ENCODE results near the gene MAGEB1. TPM values are rescaled to one million over a fixed set of nuclear protein-coding genes. Genes with fewer than 3 reads are reported as not detected.

MAGEB1 gene
- total RNA-seq, 1 donor from 2014 or later: not detected

DNA sequence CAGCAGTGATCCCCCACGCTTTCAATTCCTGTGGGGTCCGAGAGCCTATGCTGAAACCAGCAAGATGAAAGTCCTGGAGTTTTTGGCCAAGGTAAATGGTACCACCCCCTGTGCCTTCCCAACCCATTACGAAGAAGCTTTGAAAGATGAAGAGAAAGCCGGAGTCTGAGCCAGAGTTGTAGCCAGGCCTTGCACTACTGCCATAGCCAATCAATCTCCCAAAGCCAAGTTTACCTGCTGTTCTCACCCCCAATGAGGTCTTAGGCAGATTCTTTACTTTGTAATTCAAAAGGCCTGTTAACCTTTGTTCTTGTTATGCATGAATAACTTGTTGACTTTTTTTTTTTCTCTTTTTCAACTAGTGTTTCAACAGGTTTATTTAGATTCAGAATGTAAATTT, 27.6 kb upstream of the MAGEB1 start:
- no peak overlapping the region for H3K27ac Mint-ChIP-seq (ENCODE audit: unreplicated experiment)
- no peaks in the 10 kb centered on the region for H3K4me1 Mint-ChIP-seq (ENCODE audit: low read depth, unreplicated experiment)
- peaks cover 2% of the 10 kb centered on the region for H3K27me3 Mint-ChIP-seq (ENCODE audit: unreplicated experiment)

DNA sequence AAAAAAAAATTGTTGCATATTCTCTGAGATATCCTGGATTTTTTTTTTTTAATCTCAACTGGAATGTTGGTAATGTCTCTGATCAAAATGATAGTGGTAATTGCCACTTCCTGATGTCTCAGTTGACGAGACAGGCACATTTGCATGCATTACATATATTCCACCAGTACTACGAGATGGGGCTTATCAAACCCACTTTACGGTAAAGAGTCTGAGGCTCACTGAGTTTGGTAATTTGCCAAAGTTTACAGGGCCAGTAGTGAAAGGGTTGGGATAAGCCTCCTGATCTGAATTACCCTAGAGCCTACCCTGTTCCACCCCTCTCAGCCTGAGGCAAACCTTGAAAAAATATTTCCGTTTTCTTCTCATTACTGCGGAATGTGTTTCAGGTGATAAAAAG, 26.3 kb upstream of the MAGEB1 start:
- H3K27me3 Mint-ChIP-seq (ENCODE audit: unreplicated experiment): peaks cover 2% of the 10 kb centered on the region
- no peaks in the 10 kb centered on the region for H3K4me1 Mint-ChIP-seq (ENCODE audit: low read depth, unreplicated experiment)
- TF ChIP-seq, protein P1, sequence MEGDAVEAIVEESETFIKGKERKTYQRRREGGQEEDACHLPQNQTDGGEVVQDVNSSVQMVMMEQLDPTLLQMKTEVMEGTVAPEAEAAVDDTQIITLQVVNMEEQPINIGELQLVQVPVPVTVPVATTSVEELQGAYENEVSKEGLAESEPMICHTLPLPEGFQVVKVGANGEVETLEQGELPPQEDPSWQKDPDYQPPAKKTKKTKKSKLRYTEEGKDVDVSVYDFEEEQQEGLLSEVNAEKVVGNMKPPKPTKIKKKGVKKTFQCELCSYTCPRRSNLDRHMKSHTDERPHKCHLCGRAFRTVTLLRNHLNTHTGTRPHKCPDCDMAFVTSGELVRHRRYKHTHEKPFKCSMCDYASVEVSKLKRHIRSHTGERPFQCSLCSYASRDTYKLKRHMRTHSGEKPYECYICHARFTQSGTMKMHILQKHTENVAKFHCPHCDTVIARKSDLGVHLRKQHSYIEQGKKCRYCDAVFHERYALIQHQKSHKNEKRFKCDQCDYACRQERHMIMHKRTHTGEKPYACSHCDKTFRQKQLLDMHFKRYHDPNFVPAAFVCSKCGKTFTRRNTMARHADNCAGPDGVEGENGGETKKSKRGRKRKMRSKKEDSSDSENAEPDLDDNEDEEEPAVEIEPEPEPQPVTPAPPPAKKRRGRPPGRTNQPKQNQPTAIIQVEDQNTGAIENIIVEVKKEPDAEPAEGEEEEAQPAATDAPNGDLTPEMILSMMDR (IDR thresholded peaks at IDR 0.05; ENCODE audit: partially characterized antibody, unreplicated experiment): no peak
- no peak overlapping the region for H3K4me3 Mint-ChIP-seq (ENCODE audit: unreplicated experiment)
- DNase-seq: no peak
- no peak overlapping the region for H3K27ac Mint-ChIP-seq (ENCODE audit: unreplicated experiment)
- H3K36me3 Mint-ChIP-seq (ENCODE audit: unreplicated experiment): no peaks in the 10 kb centered on the region
- H3K9me3 Mint-ChIP-seq (ENCODE audit: unreplicated experiment): no peaks in the 10 kb centered on the region

More for the DNA sequence above, 27.6 kb upstream of the MAGEB1 start:
- DNase-seq: no peak
- Mint-ChIP-seq H3K36me3 (ENCODE audit: unreplicated experiment) (no peaks in the 10 kb centered on the region), H3K4me3 (ENCODE audit: unreplicated experiment) (no peak overlapping the region), H3K9me3 (ENCODE audit: unreplicated experiment) (no peaks in the 10 kb centered on the region)
- TF ChIP-seq, protein P1 (IDR thresholded peaks at IDR 0.05; ENCODE audit: partially characterized antibody, unreplicated experiment): no peak

DNA sequence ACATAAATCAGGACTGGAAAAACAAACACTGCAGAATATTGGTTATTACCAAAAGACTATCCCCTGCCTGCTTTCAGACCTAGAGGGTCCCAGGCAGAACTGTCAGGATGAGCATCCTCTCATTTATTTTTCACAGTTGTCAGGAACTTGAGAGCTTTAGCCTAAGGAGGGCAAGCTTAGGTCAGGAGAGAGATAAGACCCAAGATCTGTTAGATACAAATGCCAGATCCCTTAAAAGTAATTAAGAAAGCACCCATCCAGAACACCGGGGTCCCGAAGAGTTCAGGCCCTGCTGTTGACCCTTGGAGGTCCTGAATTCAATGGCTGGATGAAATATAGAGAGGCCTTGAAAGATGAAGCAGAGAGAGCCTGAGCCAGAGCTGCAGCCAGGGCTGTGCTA, 22.4 kb upstream of the MAGEB1 start:
- TF ChIP-seq, protein P1 (IDR thresholded peaks at IDR 0.05; ENCODE audit: partially characterized antibody, unreplicated experiment): no peak
- Mint-ChIP-seq H3K27me3 (ENCODE audit: unreplicated experiment) (peaks cover 4% of the 10 kb centered on the region), H3K4me3 (ENCODE audit: unreplicated experiment) (no peak overlapping the region), H3K36me3 (ENCODE audit: unreplicated experiment) (no peaks in the 10 kb centered on the region), H3K9me3 (ENCODE audit: unreplicated experiment) (no peaks in the 10 kb centered on the region), H3K4me1 (ENCODE audit: low read depth, unreplicated experiment) (no peaks in the 10 kb centered on the region), H3K27ac (ENCODE audit: unreplicated experiment) (no peak overlapping the region)
- DNase-seq: no peak

DNA sequence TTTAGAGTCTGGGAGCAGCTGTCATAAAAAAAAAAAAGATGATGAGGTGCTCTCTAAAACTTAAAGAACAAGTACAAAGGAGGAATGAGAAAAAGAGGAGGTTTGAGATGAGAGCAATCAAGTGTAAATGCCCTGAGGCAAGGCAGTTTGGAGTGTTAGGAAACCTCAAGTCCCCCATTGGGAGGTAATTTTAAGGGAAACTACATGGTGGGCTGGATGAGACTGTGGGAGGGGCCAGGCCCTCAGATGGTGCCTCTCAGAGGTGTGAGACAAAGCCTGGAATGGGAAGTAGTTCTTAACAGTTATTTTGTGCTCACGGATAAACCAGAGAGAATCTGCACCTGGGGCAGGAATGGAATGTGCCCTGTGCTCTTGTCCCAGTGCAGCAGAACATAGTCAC, 18.4 kb upstream of the MAGEB1 start:
- TF ChIP-seq, protein P1 (IDR thresholded peaks at IDR 0.05; ENCODE audit: partially characterized antibody, unreplicated experiment): no peak
- H3K4me1 Mint-ChIP-seq (ENCODE audit: low read depth, unreplicated experiment): no peaks in the 10 kb centered on the region
- H3K27ac Mint-ChIP-seq (ENCODE audit: unreplicated experiment): no peak overlapping the region
- H3K27me3 Mint-ChIP-seq (ENCODE audit: unreplicated experiment): peaks cover 3% of the 10 kb centered on the region
- no peaks in the 10 kb centered on the region for H3K36me3 Mint-ChIP-seq (ENCODE audit: unreplicated experiment)
- no peak for DNase-seq
- H3K9me3 Mint-ChIP-seq (ENCODE audit: unreplicated experiment): no peaks in the 10 kb centered on the region
- H3K4me3 Mint-ChIP-seq (ENCODE audit: unreplicated experiment): no peak overlapping the region

DNA sequence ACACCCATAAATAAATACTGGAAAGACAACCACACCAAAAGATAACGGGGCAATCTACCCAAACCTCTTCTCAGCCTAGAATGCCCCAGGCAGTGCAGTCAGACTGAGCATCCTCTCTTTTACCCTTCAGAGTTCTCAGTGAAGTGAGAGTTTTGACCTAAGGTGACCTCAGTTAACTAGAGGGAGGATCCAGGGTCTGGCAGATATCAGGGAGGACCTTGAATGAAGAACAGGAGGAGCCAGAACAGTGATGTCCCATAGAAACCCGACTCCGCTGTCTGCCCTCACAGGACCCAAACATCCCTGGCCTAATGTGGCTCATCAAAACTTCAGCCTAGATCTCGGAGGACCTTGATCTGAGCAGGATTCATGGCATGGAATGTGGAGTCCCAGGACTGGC, 16.6 kb upstream of the MAGEB1 start, which contains the start of gene MAGEB3:
MAGEB3 (plus strand) TSS at position 263 of the 400 bp plus-strand sequence. CDS start 5,268 bp downstream, outside the sequence.
- TF ChIP-seq, protein P1 (IDR thresholded peaks at IDR 0.05; ENCODE audit: partially characterized antibody, unreplicated experiment): no peak
- peaks cover 3% of the 10 kb centered on the region for H3K27me3 Mint-ChIP-seq (ENCODE audit: unreplicated experiment)
- H3K27ac Mint-ChIP-seq (ENCODE audit: unreplicated experiment): no peak within 1 kb of the TSS
- H3K9me3 Mint-ChIP-seq (ENCODE audit: unreplicated experiment): no peaks in the 10 kb centered on the region
- no peak for DNase-seq
- H3K4me1 Mint-ChIP-seq (ENCODE audit: low read depth, unreplicated experiment): no peaks in the 10 kb centered on the region
- no peaks in the 10 kb centered on the region for H3K36me3 Mint-ChIP-seq (ENCODE audit: unreplicated experiment)
- no peak within 1 kb of the TSS for H3K4me3 Mint-ChIP-seq (ENCODE audit: unreplicated experiment)

Measured in glutamatergic neuron (in vitro differentiated cells).